Bone marrow (tissue), 2 donors: ENCODE data around the gene ANKRD34C.
"Not testable (repeated sequence)": the region's sequence is repeated elsewhere in the genome, so short reads cannot be mapped to it uniquely, and the experiment has no call there.

Experiments
- DNase-seq, 2 donors: peaks; one replicate each; lab custom pipeline; 2025; lab: John Stamatoyannopoulos, UW

The ANKRD34C gene

GRCh38 chr15:79310985-79311900 lies 28.7 kb downstream of the ANKRD34C start, which contains the start of gene TMED3:
Gene TMED3 (plus strand): TSS chr15:79311112. CDS start chr15:79311250, 138 bp downstream.
- DNase-seq: peak; percentile 38 to 49

DNA sequence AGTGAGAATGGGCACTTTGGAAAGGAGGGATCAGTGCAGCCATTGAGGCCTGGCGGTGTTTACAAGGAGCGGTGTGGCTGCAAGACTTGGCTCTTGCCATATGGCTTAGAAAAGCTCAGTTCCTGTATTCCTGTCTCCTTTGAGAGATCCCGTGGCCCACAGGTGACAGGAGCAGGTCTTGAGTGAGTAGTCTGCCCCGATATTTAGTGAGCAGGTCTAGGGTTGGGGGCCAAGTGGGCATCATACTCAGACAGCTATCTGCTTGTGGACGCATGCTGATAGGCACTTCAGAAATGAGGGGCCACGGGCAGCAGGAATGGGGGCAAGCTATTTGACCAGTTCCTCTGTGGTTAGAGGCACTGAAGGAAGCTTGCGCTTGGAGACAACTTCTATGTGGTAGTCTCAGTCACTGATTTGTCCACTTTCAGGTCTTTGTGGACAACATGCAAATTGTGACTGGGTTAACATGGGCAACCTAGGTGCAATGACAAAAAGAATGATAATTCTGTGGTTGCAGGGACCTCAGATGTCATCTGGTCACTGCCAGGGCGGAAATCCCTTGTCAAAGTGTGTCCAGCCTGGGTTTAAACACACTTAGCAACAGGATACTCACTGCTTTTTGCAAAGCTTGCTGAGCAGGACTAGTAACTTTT lies 29.5 kb downstream of the ANKRD34C start:
- DNase-seq: no peak

GRCh38 chr15:79314186-79314585 lies 31.7 kb downstream of the ANKRD34C start:
- no peak for DNase-seq

- no peak for DNase-seq
Measured at GRCh38 chr15:79314811-79315210, 32.3 kb downstream of the ANKRD34C start.

DNA sequence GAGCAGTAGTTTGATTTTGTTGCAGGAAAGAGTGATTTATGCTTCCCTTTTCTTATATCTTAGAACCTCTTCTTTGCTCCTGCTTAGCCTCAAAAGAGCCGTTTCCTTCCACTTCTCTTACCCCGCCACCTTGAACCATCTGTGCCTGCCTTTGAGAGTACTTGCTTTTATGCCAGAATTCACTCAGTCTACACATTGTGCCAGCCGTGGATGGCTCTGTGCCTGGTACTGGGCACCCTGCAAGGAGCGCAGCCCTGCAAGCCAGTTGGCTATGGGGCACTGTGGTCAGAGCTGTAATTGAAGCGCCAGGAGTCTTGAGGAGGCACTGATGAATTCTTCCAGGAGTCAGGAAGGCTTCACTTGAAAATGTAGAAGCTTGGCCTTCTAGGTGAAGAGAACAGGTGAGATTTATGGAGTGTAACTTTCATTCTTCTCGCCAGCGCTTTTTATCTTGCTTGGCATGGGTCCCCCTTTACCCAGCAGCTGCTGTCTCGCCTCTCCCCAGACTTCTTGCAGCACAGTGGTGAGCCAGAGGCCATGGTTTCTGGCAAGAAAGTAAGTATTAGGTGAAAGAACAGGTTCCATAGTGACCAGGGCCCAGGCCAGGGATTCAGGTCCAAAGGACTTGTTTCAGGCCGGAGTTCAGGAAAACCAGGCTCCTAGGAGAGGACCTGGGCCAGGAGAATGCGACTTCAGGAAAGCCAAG lies 33.3 kb downstream of the ANKRD34C start:
- DNase-seq: no peak

DNA sequence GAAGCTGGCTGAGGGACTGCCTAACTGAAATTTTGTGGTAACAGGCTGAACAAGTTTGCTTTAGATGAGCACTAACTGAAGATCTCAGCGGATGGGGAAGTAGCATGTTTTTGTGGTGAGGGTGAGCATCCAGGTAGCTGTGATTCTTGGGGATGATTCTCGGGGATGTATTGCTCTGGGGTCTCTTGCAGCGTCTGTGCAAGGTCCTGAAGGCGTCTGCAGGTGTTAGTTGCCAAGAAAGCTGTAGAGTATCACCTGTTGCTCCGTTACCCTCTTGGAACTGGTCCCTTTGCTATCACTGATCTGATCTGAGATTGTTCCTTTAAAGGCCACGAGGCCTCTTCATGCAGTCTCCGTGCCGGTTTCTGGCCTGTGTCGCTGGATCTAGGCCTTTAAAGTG lies 34.3 kb downstream of the ANKRD34C start:
- no peak for DNase-seq

DNA sequence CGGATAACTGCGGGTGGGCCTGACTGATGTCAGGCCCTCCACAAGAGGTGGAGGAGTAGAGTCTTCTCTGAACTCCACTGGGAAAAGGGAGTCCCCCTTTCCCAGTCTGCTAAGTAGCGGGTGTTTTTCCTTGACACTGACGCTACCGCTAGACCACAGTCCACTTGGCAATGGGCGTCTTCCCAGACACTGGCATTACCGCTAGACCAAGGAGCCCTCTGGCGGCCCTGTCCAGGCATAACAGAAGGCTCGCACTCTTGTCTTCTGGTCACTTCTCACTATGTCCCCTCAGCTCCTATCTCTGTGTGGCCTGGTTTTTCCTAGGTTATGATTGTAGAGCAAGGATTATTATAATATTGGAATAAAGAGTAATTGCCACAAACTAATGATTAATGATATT lies 37.5 kb downstream of the ANKRD34C start:
- not testable (repeated sequence) for DNase-seq

DNA sequence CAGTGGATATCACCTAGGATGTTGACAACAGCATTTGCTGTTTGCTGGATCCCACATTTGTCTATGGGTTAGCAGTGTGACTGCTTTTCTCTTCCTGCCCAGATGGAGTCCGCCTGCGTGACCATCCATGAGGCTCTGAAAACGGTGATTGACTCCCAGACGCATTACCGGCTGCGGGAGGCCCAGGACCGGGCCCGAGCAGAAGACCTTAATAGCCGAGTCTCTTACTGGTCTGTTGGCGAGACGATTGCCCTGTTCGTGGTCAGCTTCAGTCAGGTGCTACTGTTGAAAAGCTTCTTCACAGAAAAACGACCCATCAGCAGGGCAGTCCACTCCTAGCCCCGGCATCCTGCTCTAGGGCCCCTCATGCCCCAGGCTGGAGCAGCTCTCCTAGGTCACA lies 39.4 kb downstream of the ANKRD34C start:
- no peak for DNase-seq

DNA sequence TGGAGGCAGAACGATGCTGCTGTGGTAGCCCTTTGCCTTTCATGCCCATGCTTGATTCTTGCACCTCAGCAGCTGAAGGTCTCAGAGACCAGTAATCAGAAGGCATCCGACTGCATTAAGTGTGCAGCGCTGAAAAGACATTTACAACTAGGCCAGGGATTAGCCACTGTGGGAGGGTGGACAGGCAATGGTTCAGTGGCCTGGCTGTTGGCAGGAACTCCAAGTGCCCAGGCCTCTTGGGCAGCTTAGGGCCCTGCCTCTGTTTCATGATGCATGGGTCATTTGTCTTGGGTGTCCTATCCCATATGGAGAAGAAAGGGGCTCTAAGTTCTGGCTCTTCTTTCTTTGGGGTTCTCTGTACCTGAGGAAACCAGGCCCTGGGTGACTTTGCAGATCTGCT lies 39.8 kb downstream of the ANKRD34C start:
- DNase-seq: no peak

DNA sequence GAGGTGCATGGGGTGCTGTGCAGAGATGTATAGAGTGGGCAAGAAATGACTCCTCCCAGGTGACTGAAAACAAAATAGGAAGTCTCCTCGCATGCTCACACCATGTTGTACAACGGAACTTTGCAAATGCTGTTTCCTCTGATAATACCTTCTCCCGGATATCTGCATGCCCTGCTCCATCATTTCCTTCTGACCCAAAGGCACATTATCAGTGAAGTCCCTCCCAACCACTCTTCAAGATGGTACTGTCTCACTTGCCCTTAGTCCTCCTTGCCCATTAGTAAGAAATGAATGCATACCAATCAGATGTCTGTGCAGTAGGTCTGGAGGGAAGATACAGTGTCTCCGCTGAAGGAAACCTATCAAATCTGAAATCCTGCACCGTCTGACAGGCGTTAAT lies 40.4 kb downstream of the ANKRD34C start:
- DNase-seq: peak in 1 of 2 donors; percentile 29

GRCh38 chr15:79329171-79329611 lies 46.7 kb downstream of the ANKRD34C start:
- DNase-seq: no peak
